CD4-positive, CD25-positive, alpha-beta regulatory T cell (primary cell): ENCODE data around the gene MAP3K13. TPM values are rescaled to one million over a fixed set of nuclear protein-coding genes. Genes with fewer than 3 reads are reported as not detected.

Source experiments
- ATAC-seq, 2 donors: fragments of 150-1000 bp; cut with Tn5 transposase; one replicate each; pipeline ENCODE4 v1.10.0; 2021; ENCODE audit warnings: low read depth in 2 of 2, moderate number of reproducible peaks in 2 of 2, moderate library complexity in 1 of 2
- DNase-seq, 3 donors: peaks; one replicate each; pipeline versions ENCODE4 v3.0.0 to v3.0.0-alpha.2; 2012 to 2022; ENCODE audit warnings: mixed read lengths in 1 of 3
- H3K27ac ChIP-seq: one replicate; pipeline ENCODE4 v1.7.0; 2013; ENCODE audit warnings: mild to moderate bottlenecking, low read length; ENCODE audit not compliant: insufficient read depth, poor library complexity, severe bottlenecking
- H3K27me3 ChIP-seq: one replicate; pipeline ENCODE4 v1.7.0; 2013; ENCODE audit warnings: low read length; ENCODE audit not compliant: control insufficient read depth, insufficient read depth
- H3K36me3 ChIP-seq: one replicate; pipeline ENCODE4 v1.7.0; 2013; ENCODE audit warnings: mild to moderate bottlenecking, low read length, moderate library complexity; ENCODE audit not compliant: control insufficient read depth, insufficient read depth
- H3K4me1 ChIP-seq: 2 replicates; pipeline ENCODE4 v1.7.0; 2013; ENCODE audit warnings: mild to moderate bottlenecking, low read length; ENCODE audit not compliant: insufficient read depth, control insufficient read depth, poor library complexity, severe bottlenecking
- H3K4me3 ChIP-seq: one replicate; pipeline ENCODE4 v1.7.0; 2013; ENCODE audit warnings: low read depth, mild to moderate bottlenecking, low read length, moderate library complexity
- H3K9me3 ChIP-seq, 2 experiments: 1 replicate in 1 of 2; 2 replicates in 1 of 2; pipeline ENCODE4 v1.7.0; 2013; ENCODE audit warnings: low read length in 2 of 2, mild to moderate bottlenecking in 1 of 2, moderate library complexity in 1 of 2; ENCODE audit not compliant: control insufficient read depth in 2 of 2
- H3K27ac Mint-ChIP-seq, 3 donors: one replicate each; pipeline ENCODE4 v1.8.0; 2020 to 2022; ENCODE audit warnings: mild to moderate bottlenecking in 3 of 3, mixed read lengths in 3 of 3, moderate library complexity in 2 of 3
- H3K27me3 Mint-ChIP-seq: one replicate; pipeline ENCODE4 v1.8.0; 2022; ENCODE audit warnings: mild to moderate bottlenecking, mixed read lengths
- H3K36me3 Mint-ChIP-seq: one replicate; pipeline ENCODE4 v1.8.0; 2020; ENCODE audit warnings: mixed read lengths
- H3K4me1 Mint-ChIP-seq, 4 donors: one replicate each; pipeline ENCODE4 v1.8.0; 2020 to 2022; ENCODE audit warnings: mixed read lengths in 4 of 4, mild to moderate bottlenecking in 1 of 4
- H3K4me3 Mint-ChIP-seq, 4 donors: one replicate each; pipeline ENCODE4 v1.8.0; 2020 to 2022; ENCODE audit warnings: mild to moderate bottlenecking in 4 of 4, mixed read lengths in 4 of 4, moderate library complexity in 3 of 4
- H3K9me3 Mint-ChIP-seq, 7 donors: one replicate each; pipeline ENCODE4 v1.8.0; 2020 to 2022; ENCODE audit warnings: mixed read lengths in 7 of 7, mild to moderate bottlenecking in 3 of 7, moderate library complexity in 2 of 7
- polyA plus RNA-seq, 4 donors: library from polyadenylated mRNA; unstranded; fragments of 300-500 nt; fragmentation: Illumina TruSeq; gene quantifications; one replicate each; pipeline ENCODE4 v1.2.3, GENCODE V29; 2021
- total RNA-seq: library from RNA; stranded (reverse); gene quantifications from one replicate; pipeline ENCODE4 v1.2.3, GENCODE V29; 2022

MAP3K13 gene
- total RNA-seq (3.7 TPM), polyA plus RNA-seq (10 to 100 TPM; 17.7 to 29.7 (median 22.3) TPM)

GRCh38 chr3:185362850-185363661 is at the start of gene MAP3K13:
TSS of gene MAP3K13 (plus strand) at chr3:185363136. CDS start at chr3:185428582, 65,446 bp downstream.
- no peak within 1 kb of the TSS for H3K27ac ChIP-seq
- H3K9me3 ChIP-seq: no peaks in the 10 kb centered on the region
- peaks cover 30% of the 10 kb centered on the region for H3K27me3 ChIP-seq
- Mint-ChIP-seq H3K27me3 (peaks cover 38% of the 10 kb centered on the region), H3K27ac (peak within 1 kb of the TSS in 1 of 3 donors; percentile 42), H3K9me3 (peaks cover 0 to 2% (median 0%) of the 10 kb centered on the region in 7 donors), H3K36me3 (no peaks in the 10 kb centered on the region), H3K4me1 (peaks cover 7 to 13% (median 10%) of the 10 kb centered on the region in 4 donors), H3K4me3 (peak within 1 kb of the TSS in 2 of 4 donors; percentile 31 to 76)
- ATAC-seq (peak; percentile 59 to 67), DNase-seq (peak in 1 of 3 donors; percentile 59)
- no peaks in the 10 kb centered on the region for H3K36me3 ChIP-seq
- H3K4me1 ChIP-seq: peaks cover 5% of the 10 kb centered on the region
- peak within 1 kb of the TSS; percentile 62 for H3K4me3 ChIP-seq

- Histone ChIP-seq H3K27ac (no peak overlapping the region), H3K36me3 (no peaks in the 10 kb centered on the region), H3K27me3 (peaks cover 4% of the 10 kb centered on the region), H3K9me3 (no peaks in the 10 kb centered on the region), H3K4me3 (no peak overlapping the region), H3K4me1 (no peaks in the 10 kb centered on the region)
- no peak for DNase-seq
- no peak overlapping the region for H3K27ac Mint-ChIP-seq
- peaks cover 13% of the 10 kb centered on the region for H3K27me3 Mint-ChIP-seq
- H3K4me1 Mint-ChIP-seq: peaks cover 0 to 2% (median 0%) of the 10 kb centered on the region in 4 donors
- peaks cover 0 to 10% (median 1%) of the 10 kb centered on the region in 7 donors for H3K9me3 Mint-ChIP-seq
- ATAC-seq: no peak
- no peaks in the 10 kb centered on the region for H3K36me3 Mint-ChIP-seq
- no peak overlapping the region for H3K4me3 Mint-ChIP-seq
Observed at GRCh38 chr3:185313693-185314246, 49.2 kb upstream of the MAP3K13 start.

- H3K4me3 ChIP-seq: no peak overlapping the region
- H3K27me3 ChIP-seq: peaks cover 4% of the 10 kb centered on the region
- H3K4me1 Mint-ChIP-seq: peaks cover 0 to 2% (median 0%) of the 10 kb centered on the region in 4 donors
- ATAC-seq: no peak
- no peak overlapping the region for H3K27ac Mint-ChIP-seq
- H3K9me3 Mint-ChIP-seq: peaks cover 0 to 1% (median 0%) of the 10 kb centered on the region in 7 donors
- H3K36me3 Mint-ChIP-seq: no peaks in the 10 kb centered on the region
- no peaks in the 10 kb centered on the region for H3K4me1 ChIP-seq
- no peaks in the 10 kb centered on the region for H3K9me3 ChIP-seq
- no peak overlapping the region for H3K4me3 Mint-ChIP-seq
- H3K36me3 ChIP-seq: no peaks in the 10 kb centered on the region
- H3K27ac ChIP-seq: no peak overlapping the region
- no peak for DNase-seq
- H3K27me3 Mint-ChIP-seq: peaks cover 17% of the 10 kb centered on the region
Observed at GRCh38 chr3:185316740-185317412, 46.1 kb upstream of the MAP3K13 start.

GRCh38 chr3:185317674-185318073 is 45.3 kb upstream of the MAP3K13 start:
- ATAC-seq (no peak), DNase-seq (no peak)
- H3K27ac Mint-ChIP-seq: no peak overlapping the region
- no peaks in the 10 kb centered on the region for H3K36me3 ChIP-seq
- H3K27ac ChIP-seq: no peak overlapping the region
- H3K36me3 Mint-ChIP-seq: no peaks in the 10 kb centered on the region
- no peak overlapping the region for H3K4me3 Mint-ChIP-seq
- no peak overlapping the region for H3K4me3 ChIP-seq
- no peaks in the 10 kb centered on the region for H3K9me3 ChIP-seq
- peaks cover 4% of the 10 kb centered on the region for H3K27me3 ChIP-seq
- H3K9me3 Mint-ChIP-seq: no peaks in the 10 kb centered on the region
- H3K4me1 Mint-ChIP-seq: peaks cover 0 to 2% (median 0%) of the 10 kb centered on the region in 4 donors
- no peaks in the 10 kb centered on the region for H3K4me1 ChIP-seq
- H3K27me3 Mint-ChIP-seq: peaks cover 17% of the 10 kb centered on the region

GRCh38 chr3:185318141-185318540 is 44.8 kb upstream of the MAP3K13 start:
- Histone ChIP-seq H3K27me3 (peaks cover 4% of the 10 kb centered on the region), H3K4me1 (no peaks in the 10 kb centered on the region), H3K36me3 (no peaks in the 10 kb centered on the region), H3K4me3 (no peak overlapping the region), H3K9me3 (no peaks in the 10 kb centered on the region), H3K27ac (no peak overlapping the region)
- Mint-ChIP-seq H3K4me1 (peaks cover 0 to 2% (median 0%) of the 10 kb centered on the region in 4 donors), H3K27ac (no peak overlapping the region), H3K36me3 (no peaks in the 10 kb centered on the region), H3K9me3 (no peaks in the 10 kb centered on the region), H3K4me3 (no peak overlapping the region), H3K27me3 (peaks cover 17% of the 10 kb centered on the region)
- DNase-seq (no peak), ATAC-seq (no peak)

- Histone ChIP-seq H3K4me1 (no peaks in the 10 kb centered on the region), H3K36me3 (no peaks in the 10 kb centered on the region), H3K27me3 (peaks cover 4% of the 10 kb centered on the region), H3K27ac (no peak overlapping the region), H3K9me3 (no peaks in the 10 kb centered on the region), H3K4me3 (no peak overlapping the region)
- no peaks in the 10 kb centered on the region for H3K9me3 Mint-ChIP-seq
- H3K4me3 Mint-ChIP-seq: no peak overlapping the region
- H3K27ac Mint-ChIP-seq: no peak overlapping the region
- peaks cover 12% of the 10 kb centered on the region for H3K27me3 Mint-ChIP-seq
- no peak for ATAC-seq
- no peak for DNase-seq
- peaks cover 0 to 2% (median 0%) of the 10 kb centered on the region in 4 donors for H3K4me1 Mint-ChIP-seq
- no peaks in the 10 kb centered on the region for H3K36me3 Mint-ChIP-seq
Observed at GRCh38 chr3:185319801-185320200, 43.1 kb upstream of the MAP3K13 start.

- ATAC-seq (no peak), DNase-seq (no peak)
- Mint-ChIP-seq H3K36me3 (no peaks in the 10 kb centered on the region), H3K9me3 (no peaks in the 10 kb centered on the region), H3K4me1 (peaks cover 0 to 2% (median 0%) of the 10 kb centered on the region in 4 donors), H3K27ac (no peak overlapping the region), H3K27me3 (peaks cover 14% of the 10 kb centered on the region), H3K4me3 (no peak overlapping the region)
- no peaks in the 10 kb centered on the region for H3K9me3 ChIP-seq
- H3K4me3 ChIP-seq: no peak overlapping the region
- H3K27me3 ChIP-seq: peaks cover 2% of the 10 kb centered on the region
- no peak overlapping the region for H3K27ac ChIP-seq
- H3K36me3 ChIP-seq: no peaks in the 10 kb centered on the region
- H3K4me1 ChIP-seq: no peaks in the 10 kb centered on the region
Observed at GRCh38 chr3:185320949-185321348, 42.0 kb upstream of the MAP3K13 start.
